Measurements from ENCODE around the gene ROS1. TPM values are rescaled to one million over a fixed set of nuclear protein-coding genes. Genes with fewer than 3 reads are reported as not detected.

The ROS1 gene
- total RNA-seq, 1 experiment from 2014 or later = 63.0 TPM

DNA sequence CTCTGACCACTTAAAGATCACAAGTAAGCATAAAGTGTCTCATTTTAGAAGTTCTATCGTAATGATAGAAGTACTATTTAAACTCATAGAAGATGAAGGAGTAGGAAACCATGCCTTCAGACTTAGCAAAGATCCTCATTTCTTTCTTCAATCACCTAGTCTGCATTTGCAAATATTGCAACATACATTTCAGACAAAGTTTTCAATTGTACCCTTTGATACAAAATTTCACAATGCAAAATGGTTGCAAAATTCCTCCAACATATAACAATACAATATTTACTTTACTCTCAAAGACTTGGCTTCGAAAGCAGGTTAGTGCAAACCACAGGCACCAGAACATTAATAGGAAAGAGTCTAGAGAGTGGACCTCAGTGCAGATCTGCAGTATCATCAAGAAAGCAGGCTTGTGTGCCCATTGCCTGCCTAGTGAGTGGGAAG lies 16.1 kb upstream of the ROS1 start:
- intact Hi-C loops (cut with micrococcal nuclease) = loop anchor here (1.0 to 10.0 kb wide), 3 partner anchors 7 to 233 kb away; partner anchors contain the start of genes NUS1 and ROS1

DNA sequence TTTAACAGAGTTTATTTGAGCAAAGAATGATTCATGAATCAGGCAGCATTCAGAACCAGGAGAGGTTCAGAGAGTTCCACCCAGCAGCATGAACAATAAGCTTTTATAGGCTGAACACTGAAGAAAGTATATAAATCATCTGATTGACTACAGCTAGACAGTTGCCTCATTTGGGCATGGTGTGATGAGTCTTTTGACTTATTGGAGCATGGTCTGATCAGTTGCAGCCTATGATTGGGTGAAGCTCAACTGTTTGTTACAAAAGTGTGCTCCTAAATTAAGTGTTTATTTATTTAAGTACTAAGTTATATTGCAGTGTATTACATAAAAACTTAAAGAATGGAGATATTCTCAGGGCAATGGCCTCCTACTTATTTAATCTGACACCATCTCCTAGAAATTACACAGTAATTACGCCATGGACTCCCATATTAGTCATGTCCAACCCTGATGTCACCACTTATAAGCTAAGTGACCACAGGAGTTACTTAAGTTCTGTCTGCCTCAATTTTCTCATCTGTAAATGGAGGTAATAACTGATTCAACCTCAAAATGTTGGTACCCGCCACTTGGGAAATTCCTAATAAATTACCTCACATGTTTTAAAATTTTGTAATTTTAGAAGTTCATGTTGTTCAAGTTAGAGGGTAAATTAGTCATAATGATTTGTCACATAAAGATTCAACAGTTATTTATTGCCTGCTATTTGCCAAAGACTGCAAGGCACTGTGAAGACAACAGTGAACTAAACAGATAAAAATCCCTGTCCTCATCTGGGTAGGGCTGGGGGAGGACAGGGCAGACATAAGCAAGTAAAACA lies 15.2 kb upstream of the ROS1 start:
- DNase-seq (ENCODE audit: unreplicated experiment) = peak; percentile 93
- peaks cover 20% of the 10 kb centered on the region for H3K36me3 Mint-ChIP-seq (ENCODE audit: insufficient read depth, unreplicated experiment)
- H3K4me1 Mint-ChIP-seq (ENCODE audit: insufficient read depth, unreplicated experiment) = peaks cover 44% of the 10 kb centered on the region
- CTCF ChIA-PET = interaction anchor here (0.6 to 2.1 kb wide), 5 partner anchors 9 to 115 kb away, joined by 3 to 7 read pairs (median 5); partner anchors contain the start of gene ROS1
- TF ChIP-seq, protein P1, sequence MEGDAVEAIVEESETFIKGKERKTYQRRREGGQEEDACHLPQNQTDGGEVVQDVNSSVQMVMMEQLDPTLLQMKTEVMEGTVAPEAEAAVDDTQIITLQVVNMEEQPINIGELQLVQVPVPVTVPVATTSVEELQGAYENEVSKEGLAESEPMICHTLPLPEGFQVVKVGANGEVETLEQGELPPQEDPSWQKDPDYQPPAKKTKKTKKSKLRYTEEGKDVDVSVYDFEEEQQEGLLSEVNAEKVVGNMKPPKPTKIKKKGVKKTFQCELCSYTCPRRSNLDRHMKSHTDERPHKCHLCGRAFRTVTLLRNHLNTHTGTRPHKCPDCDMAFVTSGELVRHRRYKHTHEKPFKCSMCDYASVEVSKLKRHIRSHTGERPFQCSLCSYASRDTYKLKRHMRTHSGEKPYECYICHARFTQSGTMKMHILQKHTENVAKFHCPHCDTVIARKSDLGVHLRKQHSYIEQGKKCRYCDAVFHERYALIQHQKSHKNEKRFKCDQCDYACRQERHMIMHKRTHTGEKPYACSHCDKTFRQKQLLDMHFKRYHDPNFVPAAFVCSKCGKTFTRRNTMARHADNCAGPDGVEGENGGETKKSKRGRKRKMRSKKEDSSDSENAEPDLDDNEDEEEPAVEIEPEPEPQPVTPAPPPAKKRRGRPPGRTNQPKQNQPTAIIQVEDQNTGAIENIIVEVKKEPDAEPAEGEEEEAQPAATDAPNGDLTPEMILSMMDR (IDR thresholded peaks at IDR 0.05; ENCODE audit: unreplicated experiment) = no peak
- intact Hi-C loops (cut with micrococcal nuclease) = loop anchor here (1.0 to 10.0 kb wide), 3 partner anchors 8 to 234 kb away; partner anchors contain the start of genes NUS1 and ROS1
- H3K4me3 Mint-ChIP-seq (ENCODE audit: unreplicated experiment) = peak overlapping the region; percentile 66
- POLR2A ChIA-PET = interaction anchor here (0.5 to 8.9 kb wide), 22 partner anchors 9 to 1452 kb away, joined by 3 to 222 read pairs (median 6); partner anchors contain the start of genes DCBLD1, GOPC and ROS1
- peaks cover 13% of the 10 kb centered on the region for H3K9me3 Mint-ChIP-seq (ENCODE audit: unreplicated experiment)
- BruUV-seq (replicated peaks) = no TSS peak
- peak overlapping the region; percentile 97 for H3K27ac Mint-ChIP-seq (ENCODE audit: low read depth, unreplicated experiment)
- H3K27me3 Mint-ChIP-seq (ENCODE audit: insufficient read depth, unreplicated experiment) = no peaks in the 10 kb centered on the region

More for the DNA sequence above, 16.1 kb upstream of the ROS1 start:
- Mint-ChIP-seq H3K36me3 (ENCODE audit: insufficient read depth, unreplicated experiment) (peaks cover 20% of the 10 kb centered on the region), H3K4me3 (ENCODE audit: unreplicated experiment) (peak overlapping the region; percentile 66), H3K9me3 (ENCODE audit: unreplicated experiment) (peaks cover 7% of the 10 kb centered on the region), H3K27ac (ENCODE audit: low read depth, unreplicated experiment) (peak overlapping the region; percentile 97), H3K4me1 (ENCODE audit: insufficient read depth, unreplicated experiment) (peaks cover 44% of the 10 kb centered on the region), H3K27me3 (ENCODE audit: insufficient read depth, unreplicated experiment) (no peaks in the 10 kb centered on the region)
- no TSS peak for BruUV-seq (replicated peaks)
- TF ChIP-seq, protein P1 (IDR thresholded peaks at IDR 0.05; ENCODE audit: unreplicated experiment) = no peak
- ChIA-PET CTCF (interaction anchor here (0.6 to 3.2 kb wide), 5 partner anchors 16 to 163 kb away, joined by 3 to 14 read pairs (median 7); partner anchors contain the start of gene ROS1), POLR2A (interaction anchor here (1.2 to 8.9 kb wide), 19 partner anchors 8 to 160 kb away, joined by 3 to 222 read pairs (median 7); partner anchors contain the start of genes DCBLD1, GOPC and ROS1)
- DNase-seq (ENCODE audit: unreplicated experiment) = peak; percentile 95

DNA sequence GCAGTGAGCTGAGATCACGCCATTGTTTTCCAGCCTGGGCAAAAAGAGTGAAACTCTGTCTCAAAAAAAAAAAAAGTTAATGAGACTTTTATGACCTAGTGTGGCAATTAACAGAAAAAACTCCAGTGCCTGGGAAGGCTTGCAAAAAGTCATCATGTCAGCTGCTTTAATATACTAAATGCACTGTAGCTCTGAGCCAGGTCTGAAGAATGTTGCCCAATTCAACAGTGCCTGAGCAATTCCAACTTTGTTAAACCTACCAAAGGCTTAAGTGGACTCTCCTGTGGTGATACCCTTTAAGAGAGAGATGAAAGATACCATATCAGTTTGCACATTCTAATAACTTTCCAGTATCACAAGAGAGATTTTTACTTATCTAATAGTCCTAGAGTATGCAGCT lies 6.5 kb upstream of the ROS1 start:
- Mint-ChIP-seq H3K27me3 (ENCODE audit: insufficient read depth, unreplicated experiment) (no peaks in the 10 kb centered on the region), H3K9me3 (ENCODE audit: unreplicated experiment) (peaks cover 6% of the 10 kb centered on the region), H3K4me3 (ENCODE audit: unreplicated experiment) (no peak overlapping the region), H3K36me3 (ENCODE audit: insufficient read depth, unreplicated experiment) (peaks cover 7% of the 10 kb centered on the region), H3K4me1 (ENCODE audit: insufficient read depth, unreplicated experiment) (peaks cover 3% of the 10 kb centered on the region), H3K27ac (ENCODE audit: low read depth, unreplicated experiment) (no peak overlapping the region)
- intact Hi-C loops (cut with micrococcal nuclease) = no loop called here
- ChIA-PET POLR2A (interaction anchor here (1.2 to 11.7 kb wide), 2 partner anchors 9 to 17 kb away, joined by 6 to 222 read pairs; no protein-coding TSS in a partner anchor), CTCF (interaction anchor here (0.7 to 1.1 kb wide), 2 partner anchors 12 to 345 kb away, joined by 3 to 4 read pairs; no protein-coding TSS in a partner anchor)
- BruUV-seq (replicated peaks) = no TSS peak
- TF ChIP-seq, protein P1 (IDR thresholded peaks at IDR 0.05; ENCODE audit: unreplicated experiment) = no peak
- no peak for DNase-seq (ENCODE audit: unreplicated experiment)

DNA sequence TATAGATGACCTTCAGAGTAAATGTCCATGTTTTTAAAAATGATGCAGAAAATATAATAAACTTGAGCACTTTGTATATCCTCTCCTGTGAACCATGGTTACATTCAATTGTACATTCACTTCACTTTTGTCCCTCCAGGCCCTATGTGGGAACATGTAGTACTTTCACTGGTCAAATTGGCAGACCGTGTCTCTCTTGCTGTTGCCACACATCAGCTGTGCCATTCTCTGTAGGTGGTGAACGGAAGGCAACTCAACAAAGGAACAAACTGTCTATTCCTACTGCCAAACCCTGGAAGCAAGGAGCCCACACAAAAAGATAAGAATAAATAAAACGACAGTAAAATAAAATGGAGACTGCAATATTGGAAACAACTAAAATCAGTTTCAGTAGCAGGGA lies 2.0 kb downstream of the ROS1 start:
- no TSS peak for BruUV-seq (replicated peaks)
- ChIA-PET POLR2A (interaction anchor here (0.7 to 11.7 kb wide), 15 partner anchors 9 to 180 kb away, joined by 3 to 222 read pairs (median 6); partner anchors contain the start of gene GOPC), CTCF (interaction anchor here (0.6 to 3.7 kb wide), 2 partner anchors 17 to 25 kb away, joined by 4 to 25 read pairs; no protein-coding TSS in a partner anchor)
- TF ChIP-seq, protein P1 (IDR thresholded peaks at IDR 0.05; ENCODE audit: unreplicated experiment) = no peak
- Mint-ChIP-seq H3K27me3 (ENCODE audit: insufficient read depth, unreplicated experiment) (no peaks in the 10 kb centered on the region), H3K9me3 (ENCODE audit: unreplicated experiment) (no peaks in the 10 kb centered on the region), H3K4me3 (ENCODE audit: unreplicated experiment) (peak overlapping the region; percentile 79), H3K4me1 (ENCODE audit: insufficient read depth, unreplicated experiment) (peaks cover 40% of the 10 kb centered on the region), H3K27ac (ENCODE audit: low read depth, unreplicated experiment) (peak overlapping the region; percentile 76), H3K36me3 (ENCODE audit: insufficient read depth, unreplicated experiment) (peaks cover 25% of the 10 kb centered on the region)
- intact Hi-C loops (cut with micrococcal nuclease) = no loop called here
- DNase-seq (ENCODE audit: unreplicated experiment) = peak; percentile 91
